ENCODE results near the gene INPP5J.

The INPP5J gene

GRCh38 chr22:31080164-31080847 lies 42.5 kb upstream of the INPP5J start:
- TF ChIP-seq CTCF (IDR thresholded peaks at IDR 0.05; ENCODE audit: insufficient read depth, low read depth, low read length, missing control alignments): no peak
- H3K4me3 ChIP-seq (ENCODE audit: low read depth, low read length): peak overlapping the region; percentile 82
- no peak for DNase-seq (ENCODE audit: low read depth)

GRCh38 chr22:31080848-31081649 lies 41.7 kb upstream of the INPP5J start, which contains the start of gene SMTN:
SMTN (plus strand) TSS chr22:31081318; CDS start chr22:31083259, 1,941 bp downstream.
- peak; percentile 91 for DNase-seq (ENCODE audit: low read depth)
- H3K4me3 ChIP-seq (ENCODE audit: low read depth, low read length): peak within 1 kb of the TSS; percentile 82
- TF ChIP-seq CTCF (IDR thresholded peaks at IDR 0.05; ENCODE audit: insufficient read depth, low read depth, low read length, missing control alignments): no peak

- peak overlapping the region; percentile 82 for H3K4me3 ChIP-seq (ENCODE audit: low read depth, low read length)
- DNase-seq (ENCODE audit: low read depth): no peak
- TF ChIP-seq CTCF (IDR thresholded peaks at IDR 0.05; ENCODE audit: insufficient read depth, low read depth, low read length, missing control alignments): no peak
Measured at GRCh38 chr22:31081963-31082605, 40.7 kb upstream of the INPP5J start.

GRCh38 chr22:31082606-31083376 lies 40.0 kb upstream of the INPP5J start:
- peak; percentile 50 for TF ChIP-seq CTCF (IDR thresholded peaks at IDR 0.05; ENCODE audit: insufficient read depth, low read depth, low read length, missing control alignments)
- DNase-seq (ENCODE audit: low read depth): peak; percentile 41
- H3K4me3 ChIP-seq (ENCODE audit: low read depth, low read length): no peak overlapping the region

- H3K4me3 ChIP-seq (ENCODE audit: low read depth, low read length): peak overlapping the region; percentile 91; the same call in 1 of the 2 replicates
- TF ChIP-seq CTCF (IDR thresholded peaks at IDR 0.05; ENCODE audit: insufficient read depth, low read depth, low read length, missing control alignments): no peak
- no peak for DNase-seq (ENCODE audit: low read depth)
Measured at GRCh38 chr22:31083377-31083768, 39.4 kb upstream of the INPP5J start.
